GM23338 (cell line): Measurements from ENCODE around the gene OCEL1. TPM values are rescaled to one million over a fixed set of nuclear protein-coding genes. Genes with fewer than 3 reads are reported as not detected.
A peak's percentile ranks its signal among the peaks of the same experiment; 100 is the strongest.

Source experiments
- ATAC-seq: fragments of 200-7000 bp; cut with Tn5 transposase; 3 replicates; pipeline ENCODE4 v1.9.1; 2020
- DNase-seq: peaks from one replicate; pipeline ENCODE4 v3.0.0-alpha.2; 2015; ENCODE audit warnings: low spot score
- H2AFZ ChIP-seq: fragments of 200-600 bp; sonication (generic); 2 replicates; pipeline ENCODE4 v1.8.0; 2016; ENCODE audit warnings: antibody characterized with exemption, mild to moderate bottlenecking, moderate library complexity
- H3F3A ChIP-seq: fragments of 200-600 bp; sonication (generic); replicated peaks from 2 replicates; pipeline ENCODE4 v1.8.0; 2017; ENCODE audit warnings: antibody characterized with exemption, mixed run types, low read depth
- H3K27ac ChIP-seq: fragments of 200-600 bp; sonication (generic); 2 replicates; pipeline ENCODE4 v1.6.1; 2016; ENCODE audit warnings: low read depth
- H3K27me3 ChIP-seq: fragments of 200-600 bp; sonication (generic); 2 replicates; pipeline ENCODE4 v1.8.0; 2016; ENCODE audit warnings: mild to moderate bottlenecking, mixed run types, moderate library complexity; ENCODE audit not compliant: insufficient read depth
- H3K36me3 ChIP-seq: fragments of 200-600 bp; sonication (generic); 2 replicates; pipeline ENCODE4 v1.8.0; 2016; ENCODE audit warnings: mild to moderate bottlenecking; ENCODE audit not compliant: insufficient read depth
- H3K4me1 ChIP-seq: fragments of 200-600 bp; sonication (generic); 2 replicates; pipeline ENCODE4 v1.8.0; 2016; ENCODE audit warnings: mild to moderate bottlenecking, moderate library complexity; ENCODE audit not compliant: insufficient read depth
- H3K4me2 ChIP-seq: fragments of 200-600 bp; sonication (generic); 2 replicates; pipeline ENCODE4 v1.7.1; 2017; ENCODE audit warnings: mixed run types
- H3K4me3 ChIP-seq: fragments of 200-600 bp; sonication (generic); 2 replicates; pipeline ENCODE4 v1.6.1; 2016; ENCODE audit warnings: mixed run types
- H3K79me2 ChIP-seq: fragments of 200-600 bp; sonication (generic); replicated peaks from 2 replicates; pipeline ENCODE4 v1.8.0; 2017; ENCODE audit warnings: mild to moderate bottlenecking; ENCODE audit not compliant: insufficient read depth
- H3K9me2 ChIP-seq: fragments of 200-600 bp; sonication (generic); 2 replicates; pipeline ENCODE4 v1.8.0; 2017; ENCODE audit not compliant: insufficient read depth
- H4K20me1 ChIP-seq: fragments of 200-600 bp; sonication (generic); replicated peaks from 2 replicates; pipeline ENCODE4 v1.8.0; 2017; ENCODE audit warnings: mild to moderate bottlenecking; ENCODE audit not compliant: insufficient read depth
- H3K27ac Mint-ChIP-seq: 2 replicates; pipeline ENCODE4 v1.8.0; 2020; ENCODE audit warnings: inconsistent platforms, mild to moderate bottlenecking, moderate library complexity, mixed read lengths
- H3K27me3 Mint-ChIP-seq: 3 replicates; pipeline ENCODE4 v1.8.0; 2022; ENCODE audit warnings: low read depth, mild to moderate bottlenecking, moderate library complexity, mixed read lengths, inconsistent platforms; ENCODE audit not compliant: insufficient read depth, poor library complexity
- H3K36me3 Mint-ChIP-seq: 3 replicates; pipeline ENCODE4 v1.8.0; 2021; ENCODE audit warnings: low read depth, mild to moderate bottlenecking, inconsistent platforms, moderate library complexity, mixed read lengths
- H3K4me1 Mint-ChIP-seq: 3 replicates; pipeline ENCODE4 v1.8.0; 2020; ENCODE audit warnings: mild to moderate bottlenecking, inconsistent platforms, mixed read lengths
- H3K4me3 Mint-ChIP-seq: 3 replicates; pipeline ENCODE4 v1.8.0; 2021; ENCODE audit warnings: moderate library complexity, mild to moderate bottlenecking, inconsistent platforms, mixed read lengths
- H3K9me3 Mint-ChIP-seq: 3 replicates; pipeline ENCODE4 v1.8.0; 2020; ENCODE audit warnings: moderate library complexity, mild to moderate bottlenecking, inconsistent platforms, mixed read lengths
- CREB1 ChIP-seq: fragments of 250-450 bp; sonication (Bioruptor Pico); IDR thresholded peaks from 2 replicates; pipeline ENCODE4 v1.5.0; 2020; ENCODE audit warnings: low read depth, mild to moderate bottlenecking, moderate library complexity
- EZH2 ChIP-seq: fragments of 200-600 bp; sonication (generic); IDR thresholded peaks from one replicate; pipeline ENCODE4 v1.8.0; 2017; ENCODE audit warnings: antibody characterized with exemption, mild to moderate bottlenecking, low read depth; ENCODE audit not compliant: unreplicated experiment
- EZH2phosphoT487 ChIP-seq: fragments of 200-600 bp; sonication (generic); IDR thresholded peaks from one replicate; pipeline ENCODE4 v1.8.1; 2018; ENCODE audit warnings: antibody characterized with exemption; ENCODE audit not compliant: unreplicated experiment
- JUNB ChIP-seq: IDR thresholded peaks from one replicate; pipeline ENCODE4 v1.6.1; 2016; ENCODE audit warnings: antibody characterized with exemption; ENCODE audit not compliant: unreplicated experiment
- NANOG ChIP-seq: IDR thresholded peaks from 2 replicates; pipeline ENCODE4 v1.6.1; 2016; ENCODE audit warnings: antibody characterized with exemption, borderline replicate concordance
- POLR2AphosphoS5 ChIP-seq: IDR thresholded peaks from 2 replicates; pipeline ENCODE4 v1.6.1; 2016; ENCODE audit warnings: antibody characterized with exemption, low read depth
- STAT1 ChIP-seq: IDR thresholded peaks from one replicate; pipeline ENCODE4 v1.6.1; 2016; ENCODE audit warnings: antibody characterized with exemption; ENCODE audit not compliant: unreplicated experiment
- ZNF114 ChIP-seq: fragments of 250-450 bp; sonication (Bioruptor Pico); IDR thresholded peaks from 2 replicates; pipeline ENCODE4 v1.5.0; 2020; ENCODE audit warnings: mild to moderate bottlenecking, moderate library complexity
- ZNF331 ChIP-seq: fragments of 250-450 bp; sonication (Bioruptor Pico); IDR thresholded peaks from 2 replicates; pipeline ENCODE4 v1.5.0; 2020; ENCODE audit warnings: low read depth, mild to moderate bottlenecking, moderate library complexity
- polyA plus RNA-seq: library from polyadenylated mRNA; unstranded; fragments of >200 nt; fragmentation: Nextera tagmentation; extraction: Ambion mirVana; gene quantifications from 2 replicates; pipeline ENCODE4 v1.2.1, GENCODE V29; 2016
- total RNA-seq: library from RNA; depleted of rRNA; stranded (reverse); fragments of >200 nt; shearing (Covaris generic); gene quantifications from 2 replicates; pipeline ENCODE4 v1.2.3, GENCODE V29; 2014
- TF ChIP-seq, protein P1 (sequence below): IDR thresholded peaks from 2 replicates; pipeline ENCODE4 v1.6.1; 2016; ENCODE audit warnings: antibody characterized with exemption
- TF ChIP-seq, protein P2 (sequence below), 2 experiments: fragments of 200-600 bp in 1 of 2; sonication (generic) in 1 of 2; conservative IDR thresholded peaks; 2 replicates each; pipeline versions ENCODE4 v1.5.1 to v1.6.1; 2016 to 2017; ENCODE audit warnings: antibody characterized with exemption in 2 of 2, low read depth in 2 of 2, mild to moderate bottlenecking in 2 of 2, moderate library complexity in 1 of 2
- TF ChIP-seq, protein P3 (sequence below): IDR thresholded peaks from one replicate; pipeline ENCODE4 v1.6.1; 2018; ENCODE audit warnings: antibody characterized with exemption; ENCODE audit not compliant: unreplicated experiment
- TF ChIP-seq, protein P4 (sequence below): fragments of 250-450 bp; sonication (Bioruptor Pico); IDR thresholded peaks from 2 replicates; pipeline ENCODE4 v1.5.0; 2020; ENCODE audit warnings: mild to moderate bottlenecking, moderate library complexity

OCEL1 gene
- total and polyA plus RNA-seq, 2 experiments from 2014 or later = 12.7 to 47.4 TPM

DNA sequence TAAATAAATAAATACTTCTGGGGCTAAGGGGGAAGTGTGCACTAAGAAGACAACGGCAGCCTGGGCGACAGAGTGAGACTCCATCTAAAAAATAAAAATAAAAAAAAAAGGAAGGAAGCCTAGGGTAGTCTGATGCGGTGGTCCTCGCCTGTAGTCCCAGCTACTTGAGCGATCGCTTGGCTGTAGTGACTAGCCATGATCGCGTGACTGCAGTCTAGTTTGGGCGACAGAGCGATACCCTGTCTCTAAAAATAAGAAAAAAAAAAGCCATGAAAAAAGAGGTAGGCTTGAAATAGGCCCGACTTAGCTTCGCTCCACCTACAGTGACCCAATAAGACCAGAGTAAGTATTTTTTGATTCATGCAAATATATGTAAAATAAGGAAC, 40.6 kb downstream of the OCEL1 start:
- no peak overlapping the region for H3K4me3 ChIP-seq
- no peak for TF ChIP-seq STAT1
- no peak for TF ChIP-seq POLR2AphosphoS5
- TF ChIP-seq EZH2 = no peak
- TF ChIP-seq, protein P1, sequence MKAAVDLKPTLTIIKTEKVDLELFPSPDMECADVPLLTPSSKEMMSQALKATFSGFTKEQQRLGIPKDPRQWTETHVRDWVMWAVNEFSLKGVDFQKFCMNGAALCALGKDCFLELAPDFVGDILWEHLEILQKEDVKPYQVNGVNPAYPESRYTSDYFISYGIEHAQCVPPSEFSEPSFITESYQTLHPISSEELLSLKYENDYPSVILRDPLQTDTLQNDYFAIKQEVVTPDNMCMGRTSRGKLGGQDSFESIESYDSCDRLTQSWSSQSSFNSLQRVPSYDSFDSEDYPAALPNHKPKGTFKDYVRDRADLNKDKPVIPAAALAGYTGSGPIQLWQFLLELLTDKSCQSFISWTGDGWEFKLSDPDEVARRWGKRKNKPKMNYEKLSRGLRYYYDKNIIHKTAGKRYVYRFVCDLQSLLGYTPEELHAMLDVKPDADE = no peak
- TF ChIP-seq CREB1 (CRISPR knock-in tag) = no peak
- TF ChIP-seq JUNB = no peak
- TF ChIP-seq EZH2phosphoT487 = no peak
- TF ChIP-seq NANOG = no peak
- TF ChIP-seq ZNF114 (CRISPR knock-in tag) = no peak
- TF ChIP-seq, protein P2, sequence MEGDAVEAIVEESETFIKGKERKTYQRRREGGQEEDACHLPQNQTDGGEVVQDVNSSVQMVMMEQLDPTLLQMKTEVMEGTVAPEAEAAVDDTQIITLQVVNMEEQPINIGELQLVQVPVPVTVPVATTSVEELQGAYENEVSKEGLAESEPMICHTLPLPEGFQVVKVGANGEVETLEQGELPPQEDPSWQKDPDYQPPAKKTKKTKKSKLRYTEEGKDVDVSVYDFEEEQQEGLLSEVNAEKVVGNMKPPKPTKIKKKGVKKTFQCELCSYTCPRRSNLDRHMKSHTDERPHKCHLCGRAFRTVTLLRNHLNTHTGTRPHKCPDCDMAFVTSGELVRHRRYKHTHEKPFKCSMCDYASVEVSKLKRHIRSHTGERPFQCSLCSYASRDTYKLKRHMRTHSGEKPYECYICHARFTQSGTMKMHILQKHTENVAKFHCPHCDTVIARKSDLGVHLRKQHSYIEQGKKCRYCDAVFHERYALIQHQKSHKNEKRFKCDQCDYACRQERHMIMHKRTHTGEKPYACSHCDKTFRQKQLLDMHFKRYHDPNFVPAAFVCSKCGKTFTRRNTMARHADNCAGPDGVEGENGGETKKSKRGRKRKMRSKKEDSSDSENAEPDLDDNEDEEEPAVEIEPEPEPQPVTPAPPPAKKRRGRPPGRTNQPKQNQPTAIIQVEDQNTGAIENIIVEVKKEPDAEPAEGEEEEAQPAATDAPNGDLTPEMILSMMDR (conservative IDR thresholded peaks at IDR 0.05; ENCODE audit: low read depth in 2 of 2) = no peak
- no peak for TF ChIP-seq ZNF331 (CRISPR knock-in tag)
- TF ChIP-seq, protein P3, sequence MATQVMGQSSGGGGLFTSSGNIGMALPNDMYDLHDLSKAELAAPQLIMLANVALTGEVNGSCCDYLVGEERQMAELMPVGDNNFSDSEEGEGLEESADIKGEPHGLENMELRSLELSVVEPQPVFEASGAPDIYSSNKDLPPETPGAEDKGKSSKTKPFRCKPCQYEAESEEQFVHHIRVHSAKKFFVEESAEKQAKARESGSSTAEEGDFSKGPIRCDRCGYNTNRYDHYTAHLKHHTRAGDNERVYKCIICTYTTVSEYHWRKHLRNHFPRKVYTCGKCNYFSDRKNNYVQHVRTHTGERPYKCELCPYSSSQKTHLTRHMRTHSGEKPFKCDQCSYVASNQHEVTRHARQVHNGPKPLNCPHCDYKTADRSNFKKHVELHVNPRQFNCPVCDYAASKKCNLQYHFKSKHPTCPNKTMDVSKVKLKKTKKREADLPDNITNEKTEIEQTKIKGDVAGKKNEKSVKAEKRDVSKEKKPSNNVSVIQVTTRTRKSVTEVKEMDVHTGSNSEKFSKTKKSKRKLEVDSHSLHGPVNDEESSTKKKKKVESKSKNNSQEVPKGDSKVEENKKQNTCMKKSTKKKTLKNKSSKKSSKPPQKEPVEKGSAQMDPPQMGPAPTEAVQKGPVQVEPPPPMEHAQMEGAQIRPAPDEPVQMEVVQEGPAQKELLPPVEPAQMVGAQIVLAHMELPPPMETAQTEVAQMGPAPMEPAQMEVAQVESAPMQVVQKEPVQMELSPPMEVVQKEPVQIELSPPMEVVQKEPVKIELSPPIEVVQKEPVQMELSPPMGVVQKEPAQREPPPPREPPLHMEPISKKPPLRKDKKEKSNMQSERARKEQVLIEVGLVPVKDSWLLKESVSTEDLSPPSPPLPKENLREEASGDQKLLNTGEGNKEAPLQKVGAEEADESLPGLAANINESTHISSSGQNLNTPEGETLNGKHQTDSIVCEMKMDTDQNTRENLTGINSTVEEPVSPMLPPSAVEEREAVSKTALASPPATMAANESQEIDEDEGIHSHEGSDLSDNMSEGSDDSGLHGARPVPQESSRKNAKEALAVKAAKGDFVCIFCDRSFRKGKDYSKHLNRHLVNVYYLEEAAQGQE = no peak
- TF ChIP-seq, protein P4, sequence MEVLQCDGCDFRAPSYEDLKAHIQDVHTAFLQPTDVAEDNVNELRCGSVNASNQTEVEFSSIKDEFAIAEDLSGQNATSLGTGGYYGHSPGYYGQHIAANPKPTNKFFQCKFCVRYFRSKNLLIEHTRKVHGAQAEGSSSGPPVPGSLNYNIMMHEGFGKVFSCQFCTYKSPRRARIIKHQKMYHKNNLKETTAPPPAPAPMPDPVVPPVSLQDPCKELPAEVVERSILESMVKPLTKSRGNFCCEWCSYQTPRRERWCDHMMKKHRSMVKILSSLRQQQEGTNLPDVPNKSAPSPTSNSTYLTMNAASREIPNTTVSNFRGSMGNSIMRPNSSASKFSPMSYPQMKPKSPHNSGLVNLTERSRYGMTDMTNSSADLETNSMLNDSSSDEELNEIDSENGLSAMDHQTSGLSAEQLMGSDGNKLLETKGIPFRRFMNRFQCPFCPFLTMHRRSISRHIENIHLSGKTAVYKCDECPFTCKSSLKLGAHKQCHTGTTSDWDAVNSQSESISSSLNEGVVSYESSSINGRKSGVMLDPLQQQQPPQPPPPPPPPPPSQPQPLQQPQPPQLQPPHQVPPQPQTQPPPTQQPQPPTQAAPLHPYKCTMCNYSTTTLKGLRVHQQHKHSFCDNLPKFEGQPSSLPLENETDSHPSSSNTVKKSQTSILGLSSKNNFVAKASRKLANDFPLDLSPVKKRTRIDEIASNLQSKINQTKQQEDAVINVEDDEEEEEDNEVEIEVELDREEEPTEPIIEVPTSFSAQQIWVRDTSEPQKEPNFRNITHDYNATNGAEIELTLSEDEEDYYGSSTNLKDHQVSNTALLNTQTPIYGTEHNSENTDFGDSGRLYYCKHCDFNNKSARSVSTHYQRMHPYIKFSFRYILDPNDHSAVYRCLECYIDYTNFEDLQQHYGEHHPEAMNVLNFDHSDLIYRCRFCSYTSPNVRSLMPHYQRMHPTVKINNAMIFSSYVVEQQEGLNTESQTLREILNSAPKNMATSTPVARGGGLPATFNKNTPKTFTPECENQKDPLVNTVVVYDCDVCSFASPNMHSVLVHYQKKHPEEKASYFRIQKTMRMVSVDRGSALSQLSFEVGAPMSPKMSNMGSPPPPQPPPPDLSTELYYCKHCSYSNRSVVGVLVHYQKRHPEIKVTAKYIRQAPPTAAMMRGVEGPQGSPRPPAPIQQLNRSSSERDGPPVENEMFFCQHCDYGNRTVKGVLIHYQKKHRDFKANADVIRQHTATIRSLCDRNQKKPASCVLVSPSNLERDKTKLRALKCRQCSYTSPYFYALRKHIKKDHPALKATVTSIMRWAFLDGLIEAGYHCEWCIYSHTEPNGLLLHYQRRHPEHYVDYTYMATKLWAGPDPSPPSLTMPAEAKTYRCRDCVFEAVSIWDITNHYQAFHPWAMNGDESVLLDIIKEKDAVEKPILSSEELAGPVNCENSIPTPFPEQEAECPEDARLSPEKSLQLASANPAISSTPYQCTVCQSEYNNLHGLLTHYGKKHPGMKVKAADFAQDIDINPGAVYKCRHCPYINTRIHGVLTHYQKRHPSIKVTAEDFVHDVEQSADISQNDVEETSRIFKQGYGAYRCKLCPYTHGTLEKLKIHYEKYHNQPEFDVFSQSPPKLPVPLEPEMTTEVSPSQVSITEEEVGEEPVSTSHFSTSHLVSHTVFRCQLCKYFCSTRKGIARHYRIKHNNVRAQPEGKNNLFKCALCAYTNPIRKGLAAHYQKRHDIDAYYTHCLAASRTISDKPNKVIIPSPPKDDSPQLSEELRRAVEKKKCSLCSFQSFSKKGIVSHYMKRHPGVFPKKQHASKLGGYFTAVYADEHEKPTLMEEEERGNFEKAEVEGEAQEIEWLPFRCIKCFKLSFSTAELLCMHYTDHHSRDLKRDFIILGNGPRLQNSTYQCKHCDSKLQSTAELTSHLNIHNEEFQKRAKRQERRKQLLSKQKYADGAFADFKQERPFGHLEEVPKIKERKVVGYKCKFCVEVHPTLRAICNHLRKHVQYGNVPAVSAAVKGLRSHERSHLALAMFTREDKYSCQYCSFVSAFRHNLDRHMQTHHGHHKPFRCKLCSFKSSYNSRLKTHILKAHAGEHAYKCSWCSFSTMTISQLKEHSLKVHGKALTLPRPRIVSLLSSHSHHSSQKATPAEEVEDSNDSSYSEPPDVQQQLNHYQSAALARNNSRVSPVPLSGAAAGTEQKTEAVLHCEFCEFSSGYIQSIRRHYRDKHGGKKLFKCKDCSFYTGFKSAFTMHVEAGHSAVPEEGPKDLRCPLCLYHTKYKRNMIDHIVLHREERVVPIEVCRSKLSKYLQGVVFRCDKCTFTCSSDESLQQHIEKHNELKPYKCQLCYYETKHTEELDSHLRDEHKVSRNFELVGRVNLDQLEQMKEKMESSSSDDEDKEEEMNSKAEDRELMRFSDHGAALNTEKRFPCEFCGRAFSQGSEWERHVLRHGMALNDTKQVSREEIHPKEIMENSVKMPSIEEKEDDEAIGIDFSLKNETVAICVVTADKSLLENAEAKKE (CRISPR knock-in tag) = no peak
- H3K27me3 ChIP-seq = no peaks in the 10 kb centered on the region
- DNase-seq = peak; percentile 38
- H3F3A ChIP-seq = peaks cover 6% of the 10 kb centered on the region; the same call in 1 of the 2 replicates
- H3K4me2 ChIP-seq = no peak overlapping the region
- no peak overlapping the region for H2AFZ ChIP-seq
- Mint-ChIP-seq H3K27ac (peak overlapping the region; percentile 82), H3K9me3 (peaks cover 6% of the 10 kb centered on the region; the same call in 2 of the 3 replicates), H3K4me3 (peak overlapping the region; percentile 96), H3K36me3 (peaks cover 31% of the 10 kb centered on the region), H3K4me1 (peaks cover 20% of the 10 kb centered on the region), H3K27me3 (peaks cover 23% of the 10 kb centered on the region)
- peaks cover 12% of the 10 kb centered on the region; the same call in 1 of the 2 replicates for H3K79me2 ChIP-seq
- no peaks in the 10 kb centered on the region for H3K9me2 ChIP-seq
- H3K4me1 ChIP-seq = 0 out of 2 replicates have a peak, but pooled peaks cover 5% of the 10 kb centered on the region
- peak; percentile 1; the same call in 2 of the 3 replicates for ATAC-seq
- H3K27ac ChIP-seq = peak overlapping the region; percentile 90
- peaks cover 4% of the 10 kb centered on the region for H3K36me3 ChIP-seq
- H4K20me1 ChIP-seq = no peaks in the 10 kb centered on the region
